Heart left ventricle (tissue), 13 donors: ENCODE measurements around the gene FCRLA.
"Not testable (repeated sequence)": the region's sequence is repeated elsewhere in the genome, so short reads cannot be mapped to it uniquely, and the experiment has no call there.

ENCODE experiments used
- CTCF ChIP-seq, 12 donors: fragments of 200-600 bp; sonication (generic) in 4 of 12; IDR thresholded peaks; one replicate each; pipeline versions ENCODE4 v1.5.0 to v1.8.0; 2018 to 2022; ENCODE audit warnings: antibody characterized with exemption in 12 of 12, mild to moderate bottlenecking in 5 of 12
- POLR2A ChIP-seq, 2 donors: fragments of 450-650 bp; IDR thresholded peaks; one replicate each; pipeline ENCODE4 v1.6.1; 2017; ENCODE audit warnings: antibody characterized with exemption in 2 of 2, mild to moderate bottlenecking in 2 of 2, moderate library complexity in 2 of 2
- donor health status: ischemic (EF 13 %, LVEDD 7.1; RV severe dilation, severe dysfunction).
- donor health status: DM: no; HTN: yes; CAD: no.
- donor health status: DM: no; HTN: no; CAD: no.
- donor health status: ischemic (EF 25% LVEDD 6.9; RV normal size, moderate dysfunction).
- donor health status: ischemic (EF 25% LVEDD 5.7; RV mildly dilated, moderate dysfunction).
- donor health status: ischemic (EF 35%, LVEDD 5.7; RV mildly dilated, moderate dysfunction).
- donor health status: nonischemic (EF 11% LVEDD 7.7; RV severe dilation, severe dysfunction).
- donor health status: DM: yes; HTN: yes; CAD: no.
- donor health status: PGD.
- donor health status: ischemic (EF 29% LVEDD 5.4; RV normal size, mild dysfunction).
- donor health status: nonischemic (EF 23%, LVEDD 6.1; RV moderate dilation, normal function).

GRCh38 chr1:161671045-161672020, 35.7 kb upstream of the FCRLA start:
- TF ChIP-seq CTCF, POLR2A (IDR thresholded peaks at IDR 0.05): not testable (repeated sequence)
